Fibroblast of mammary gland (primary cell): ENCODE results near the gene SHANK3.

Source experiments
- DNase-seq: peaks from one replicate; pipeline ENCODE4 v3.0.0-alpha.2; 2010; ENCODE audit warnings: low read depth
- H3K4me3 ChIP-seq: 2 replicates; pipeline ENCODE4 v1.5.1; 2011; ENCODE audit warnings: low read depth, mild to moderate bottlenecking, low read length, moderate library complexity; ENCODE audit not compliant: control insufficient read depth
- CTCF ChIP-seq: conservative IDR thresholded peaks from 2 replicates; pipeline ENCODE4 v1.5.1; 2011; ENCODE audit warnings: low read depth, low read length, inconsistent platforms; ENCODE audit not compliant: control insufficient read depth, insufficient read depth

SHANK3 gene

GRCh38 chr22:50676180-50676636 is 3.6 kb downstream of the SHANK3 start:
- no peak for DNase-seq
- H3K4me3 ChIP-seq, result no peak overlapping the region
- TF ChIP-seq CTCF, result no peak

- H3K4me3 ChIP-seq, result no peak overlapping the region
- no peak for DNase-seq
- TF ChIP-seq CTCF, result no peak
Observed at GRCh38 chr22:50676661-50677492, 4.3 kb downstream of the SHANK3 start.

- no peak for DNase-seq
- no peak overlapping the region for H3K4me3 ChIP-seq
- no peak for TF ChIP-seq CTCF
Observed at GRCh38 chr22:50677493-50678217, 5.0 kb downstream of the SHANK3 start.

- no peak for TF ChIP-seq CTCF
- no peak for DNase-seq
Observed at GRCh38 chr22:50678218-50678650, 5.6 kb downstream of the SHANK3 start.

GRCh38 chr22:50678651-50679521 is 6.3 kb downstream of the SHANK3 start:
- no peak for DNase-seq
- no peak overlapping the region for H3K4me3 ChIP-seq
- TF ChIP-seq CTCF, result no peak

More at GRCh38 chr22:50678218-50678650, 5.6 kb downstream of the SHANK3 start:
- H3K4me3 ChIP-seq, result no peak overlapping the region
